Fibroblast of the conjunctiva (primary cell): ENCODE data around the gene NPAS3.

ENCODE experiments used
- DNase-seq: peaks from one replicate; pipeline ENCODE4 v3.0.0-alpha.2; 2010; ENCODE audit warnings: low read depth

The NPAS3 gene

GRCh38 chr14:33642691-33643244 lies 704.1 kb downstream of the NPAS3 start:
- DNase-seq = no peak

GRCh38 chr14:33643426-33644181 lies 704.9 kb downstream of the NPAS3 start:
- DNase-seq = no peak

GRCh38 chr14:33646692-33647260 lies 708.1 kb downstream of the NPAS3 start:
- peak; percentile 49 for DNase-seq

DNA sequence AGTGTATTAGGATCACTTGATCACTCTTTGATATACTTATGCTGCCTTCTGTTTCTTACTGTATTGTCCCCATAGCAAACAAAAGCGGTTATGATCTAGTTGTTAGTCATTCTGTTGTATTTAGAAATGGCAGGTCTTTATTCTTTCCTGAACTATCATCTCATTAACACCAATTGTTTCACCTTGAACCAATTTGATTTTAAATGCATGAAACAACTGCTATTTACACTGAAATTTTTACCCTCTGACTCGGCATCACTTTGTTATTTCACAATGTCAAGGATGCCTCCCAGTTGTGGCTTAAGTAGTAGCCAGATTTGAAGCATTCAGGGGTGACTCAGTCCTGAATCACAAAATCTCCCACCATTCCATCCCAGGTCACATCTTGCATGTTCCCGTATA lies 708.7 kb downstream of the NPAS3 start:
- DNase-seq = peak; percentile 90

DNA sequence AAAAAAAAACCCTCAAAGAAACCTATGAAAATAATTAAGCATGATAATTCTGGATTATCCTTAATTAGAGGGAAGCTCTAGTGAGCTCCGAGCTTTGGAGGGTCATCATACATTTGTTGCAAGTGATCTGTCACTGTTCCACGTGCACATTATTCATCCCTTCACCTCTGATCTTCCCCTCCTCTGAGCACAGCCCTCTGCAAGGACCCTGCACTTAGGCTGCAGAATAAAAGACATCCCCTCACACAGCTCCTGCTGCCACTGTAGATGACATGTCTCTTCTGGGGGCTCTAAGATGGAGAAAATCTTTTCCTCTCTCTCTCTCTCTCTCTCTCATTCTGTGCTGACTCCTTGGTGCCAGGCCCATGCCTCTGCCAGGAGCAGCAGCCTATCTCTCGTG lies 711.8 kb downstream of the NPAS3 start:
- no peak for DNase-seq

GRCh38 chr14:33652566-33653307 lies 714.1 kb downstream of the NPAS3 start:
- DNase-seq = no peak

- DNase-seq = no peak
Measured at GRCh38 chr14:33653308-33653695, 714.6 kb downstream of the NPAS3 start.

GRCh38 chr14:33655421-33655820 lies 716.7 kb downstream of the NPAS3 start:
- DNase-seq = no peak

- no peak for DNase-seq
Measured at GRCh38 chr14:33657476-33657875, 718.8 kb downstream of the NPAS3 start.

DNA sequence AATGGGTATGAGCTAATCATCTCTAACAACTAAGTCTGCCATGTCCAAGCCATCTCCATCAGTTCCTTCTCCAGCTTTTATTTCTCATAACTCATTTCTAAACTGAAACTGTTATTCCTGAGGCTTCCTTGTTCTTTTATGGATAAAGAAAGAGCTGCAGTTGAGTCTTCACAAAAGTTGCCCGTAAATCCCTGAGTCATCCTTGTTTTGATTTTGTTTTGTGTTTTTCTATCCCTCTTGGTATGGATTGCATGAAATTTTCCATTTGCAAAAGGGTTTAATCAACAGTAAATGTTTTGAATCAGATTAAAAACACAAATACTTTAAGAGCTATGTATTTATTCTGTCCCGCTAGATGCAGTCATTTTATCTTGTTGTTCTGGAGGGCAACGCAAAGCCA lies 721.6 kb downstream of the NPAS3 start:
- DNase-seq = no peak

DNA sequence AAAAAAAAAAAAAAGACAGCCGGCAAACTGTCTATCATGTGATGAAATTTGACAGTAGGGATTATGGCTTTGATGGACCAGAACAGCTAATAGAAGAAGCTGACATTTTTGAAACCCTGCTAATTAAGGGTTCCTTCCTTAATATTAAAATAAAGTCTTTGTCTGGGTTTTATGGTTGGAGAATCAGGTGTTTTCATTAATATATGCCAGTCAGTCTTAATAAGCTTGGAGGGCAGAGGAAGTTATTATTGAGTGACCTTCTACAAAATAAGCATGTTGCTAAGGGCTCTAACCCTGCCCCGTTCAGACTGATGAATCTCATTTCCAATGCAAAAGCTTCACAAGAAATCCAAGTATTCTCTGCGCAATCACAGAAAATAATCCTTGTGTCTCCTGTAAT lies 722.4 kb downstream of the NPAS3 start:
- DNase-seq = no peak

DNA sequence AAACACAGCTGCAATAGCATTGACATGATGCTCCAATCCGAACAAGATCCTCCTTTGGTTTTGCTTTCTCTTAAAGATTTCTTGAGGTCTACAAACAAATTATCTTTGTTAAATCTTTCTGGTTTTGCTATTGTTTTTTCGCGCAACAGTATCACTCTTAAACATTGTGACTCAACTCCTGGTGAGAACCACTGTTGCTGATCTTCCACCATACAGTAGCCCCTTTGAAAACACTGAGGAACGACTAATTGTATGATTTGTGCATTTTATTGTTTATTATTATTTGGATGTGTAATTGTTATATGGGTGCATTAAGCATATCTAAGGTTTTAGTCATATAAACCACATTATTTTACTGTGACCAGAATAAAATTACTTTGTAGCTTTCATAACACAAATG lies 729.4 kb downstream of the NPAS3 start:
- no peak for DNase-seq

DNA sequence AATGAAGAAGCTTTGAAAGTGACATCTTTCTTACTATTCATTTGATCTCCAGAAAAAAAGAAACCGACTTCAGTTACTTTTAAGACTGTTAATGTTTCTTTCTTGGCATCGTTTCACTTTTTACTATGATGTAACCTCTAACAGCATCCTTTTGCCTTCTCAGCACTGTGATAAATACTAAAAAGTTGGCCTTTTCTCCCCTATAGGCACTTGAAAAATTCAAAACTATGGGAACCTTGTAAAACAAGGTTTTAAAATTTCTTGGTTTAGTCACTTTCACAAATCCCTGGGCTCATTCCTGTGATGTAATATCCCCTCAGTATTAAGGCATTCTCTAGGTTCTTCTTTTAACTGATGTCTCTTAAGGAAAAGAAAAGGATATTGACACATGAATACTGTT lies 730.4 kb downstream of the NPAS3 start:
- no peak for DNase-seq

GRCh38 chr14:33670235-33670634 lies 731.6 kb downstream of the NPAS3 start:
- no peak for DNase-seq

DNA sequence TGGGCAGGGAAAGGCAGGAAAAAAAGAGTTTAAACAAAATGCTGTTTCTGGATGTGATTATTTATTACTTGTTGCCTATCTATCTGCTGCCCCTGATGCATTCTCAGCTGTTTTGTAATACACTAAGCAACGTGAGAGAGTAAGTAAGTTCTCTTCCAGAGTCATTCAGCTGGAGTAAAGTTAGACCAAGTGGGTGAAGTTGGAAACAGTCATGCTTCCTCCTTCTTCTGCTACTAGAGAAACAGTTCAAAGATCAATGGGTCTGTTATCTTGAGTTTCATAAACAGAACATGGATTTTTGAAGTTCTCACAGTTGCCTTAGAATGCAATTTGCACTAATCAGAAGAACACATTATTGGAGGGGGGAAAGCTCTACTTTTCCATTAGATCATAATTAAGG lies 732.9 kb downstream of the NPAS3 start:
- DNase-seq = no peak

GRCh38 chr14:33674927-33675326 lies 736.2 kb downstream of the NPAS3 start:
- no peak for DNase-seq

DNA sequence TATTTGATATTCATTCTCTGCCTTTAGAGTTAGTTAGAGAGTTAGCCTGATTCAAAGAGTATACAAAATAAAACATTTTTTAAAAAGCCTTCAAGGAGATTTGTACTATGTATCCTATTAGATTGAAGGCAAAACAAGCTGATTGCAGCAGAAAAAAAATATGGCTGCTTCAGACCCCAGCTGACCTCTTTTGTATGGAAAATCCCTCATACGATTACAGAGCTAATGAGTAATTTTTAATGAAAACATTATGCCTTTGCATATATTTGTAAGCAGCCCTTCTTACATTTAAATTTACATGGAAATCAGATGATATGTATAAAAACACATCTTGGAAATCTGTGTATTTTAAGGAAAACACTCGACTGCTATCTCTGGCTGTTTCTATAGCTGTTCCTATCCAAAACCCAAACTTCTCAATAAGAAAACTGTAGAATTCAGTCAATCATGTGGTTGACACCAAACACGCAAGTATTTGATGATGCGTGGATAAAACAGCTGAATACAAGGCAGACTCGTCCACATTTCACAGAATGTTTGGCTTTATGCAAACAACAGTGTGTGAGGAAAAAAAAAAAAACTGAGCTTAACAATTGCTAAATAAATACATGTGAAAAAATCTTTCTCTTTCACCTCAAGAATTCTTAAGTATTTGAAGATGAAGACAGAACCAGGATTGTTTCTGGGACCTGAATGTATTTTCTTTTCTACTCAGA lies 736.9 kb downstream of the NPAS3 start:
- no peak for DNase-seq

- DNase-seq = peak; percentile 51
Measured at GRCh38 chr14:33676135-33676566, 737.5 kb downstream of the NPAS3 start.

- DNase-seq = no peak
Measured at GRCh38 chr14:33676891-33677290, 738.2 kb downstream of the NPAS3 start.

DNA sequence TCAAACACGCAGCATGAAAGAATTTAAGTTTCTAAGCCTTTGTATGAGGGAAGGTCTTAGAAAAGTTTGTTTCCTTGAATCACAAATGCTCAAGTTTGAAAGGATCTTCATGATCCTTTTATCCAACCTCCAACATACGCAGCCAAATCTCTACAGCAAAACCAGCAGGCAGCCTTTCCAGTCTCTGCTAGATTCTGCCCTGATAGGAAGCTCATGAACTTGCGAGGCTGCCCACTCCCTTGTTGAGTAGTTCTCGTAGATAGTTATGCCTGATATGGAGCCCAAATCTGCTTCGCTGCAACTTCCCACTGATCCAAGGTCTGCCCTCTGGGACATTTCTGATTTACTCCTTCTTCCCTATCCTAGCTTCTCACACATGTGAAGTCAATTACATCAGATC lies 739.3 kb downstream of the NPAS3 start:
- no peak for DNase-seq

GRCh38 chr14:33679025-33679424 lies 740.3 kb downstream of the NPAS3 start:
- no peak for DNase-seq
